Right lobe of liver (tissue), 4 donors: Measurements from ENCODE around the gene KCNQ1OT1.

ENCODE experiments used
- POLR2A ChIP-seq: fragments of 450-650 bp; IDR thresholded peaks from one replicate; pipeline ENCODE4 v1.6.1; 2017; ENCODE audit warnings: antibody characterized with exemption, mild to moderate bottlenecking
- TF ChIP-seq, protein P1 (sequence below), 4 donors: fragments of 200-600 bp in 3 of 4; fragments of 450-650 bp in 1 of 4; IDR thresholded peaks; one replicate each; pipeline versions ENCODE4 v1.5.1 to v1.8.0; 2016 to 2022; ENCODE audit warnings: antibody characterized with exemption in 4 of 4, mild to moderate bottlenecking in 2 of 4
- donor health status: DM: no; HTN: no; CAD: no.
- donor health status: DM: no; HTN: no; CAD: no.
- donor health status: DM: no; HTN: yes; CAD: no.

- TF ChIP-seq, protein P1, sequence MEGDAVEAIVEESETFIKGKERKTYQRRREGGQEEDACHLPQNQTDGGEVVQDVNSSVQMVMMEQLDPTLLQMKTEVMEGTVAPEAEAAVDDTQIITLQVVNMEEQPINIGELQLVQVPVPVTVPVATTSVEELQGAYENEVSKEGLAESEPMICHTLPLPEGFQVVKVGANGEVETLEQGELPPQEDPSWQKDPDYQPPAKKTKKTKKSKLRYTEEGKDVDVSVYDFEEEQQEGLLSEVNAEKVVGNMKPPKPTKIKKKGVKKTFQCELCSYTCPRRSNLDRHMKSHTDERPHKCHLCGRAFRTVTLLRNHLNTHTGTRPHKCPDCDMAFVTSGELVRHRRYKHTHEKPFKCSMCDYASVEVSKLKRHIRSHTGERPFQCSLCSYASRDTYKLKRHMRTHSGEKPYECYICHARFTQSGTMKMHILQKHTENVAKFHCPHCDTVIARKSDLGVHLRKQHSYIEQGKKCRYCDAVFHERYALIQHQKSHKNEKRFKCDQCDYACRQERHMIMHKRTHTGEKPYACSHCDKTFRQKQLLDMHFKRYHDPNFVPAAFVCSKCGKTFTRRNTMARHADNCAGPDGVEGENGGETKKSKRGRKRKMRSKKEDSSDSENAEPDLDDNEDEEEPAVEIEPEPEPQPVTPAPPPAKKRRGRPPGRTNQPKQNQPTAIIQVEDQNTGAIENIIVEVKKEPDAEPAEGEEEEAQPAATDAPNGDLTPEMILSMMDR (IDR thresholded peaks at IDR 0.05) = no peak
- no peak for TF ChIP-seq POLR2A
Measured at GRCh38 chr11:2663915-2664314, 35.9 kb downstream of the KCNQ1OT1 start.
